PC-9 (cell line): ENCODE data around the gene DOCK1. TPM values are rescaled to one million over a fixed set of nuclear protein-coding genes. Genes with fewer than 3 reads are reported as not detected.

Experiments
- BruUV-seq: library from RNA; stranded (reverse); fragments of 400-500 nt; replicated peaks from 2 replicates; lab custom pipeline; 2021; lab: Mats Ljungman, UMichigan
- CTCF ChIA-PET: fragments of 300-600 bp; sonication (Branson Sonifier 250); formaldehyde crosslinking; loops from one replicate; lab custom pipeline; 2022; ENCODE audit warnings: antibody characterized with exemption; lab: Charles Lee
- POLR2A ChIA-PET: fragments of 300-600 bp; sonication (Branson Sonifier 250); formaldehyde crosslinking; loops from one replicate; lab custom pipeline; 2022; ENCODE audit warnings: antibody characterized with exemption; ENCODE audit not compliant: unreplicated experiment; lab: Charles Lee
- DNase-seq, 2 experiments: peaks; one replicate each; pipeline versions ENCODE4 v3.0.0 to v3.0.0-alpha.2; 2015 to 2022; ENCODE audit warnings: mixed read lengths in 1 of 2
- H2AFZ ChIP-seq: fragments of 200-600 bp; sonication (generic); 2 replicates; pipeline ENCODE4 v1.8.1; 2017; ENCODE audit warnings: antibody characterized with exemption
- H3F3A ChIP-seq: fragments of 200-600 bp; sonication (generic); 2 replicates; pipeline ENCODE4 v1.8.1; 2017; ENCODE audit warnings: antibody characterized with exemption, mild to moderate bottlenecking, low read depth; ENCODE audit not compliant: insufficient read depth
- H3K27ac ChIP-seq: fragments of 200-600 bp; sonication (generic); 2 replicates; pipeline ENCODE4 v1.6.1; 2016; ENCODE audit warnings: mixed run types
- H3K27me3 ChIP-seq: fragments of 200-600 bp; sonication (generic); 2 replicates; pipeline ENCODE4 v1.6.1; 2016; ENCODE audit warnings: low read depth, mixed run types; ENCODE audit not compliant: insufficient read depth
- H3K36me3 ChIP-seq: fragments of 200-600 bp; sonication (generic); 2 replicates; pipeline ENCODE4 v1.6.1; 2016; ENCODE audit warnings: low read depth, mixed run types
- H3K4me1 ChIP-seq: fragments of 200-600 bp; sonication (generic); replicated peaks from 2 replicates; pipeline ENCODE4 v1.6.1; 2016; ENCODE audit warnings: mixed run types; ENCODE audit not compliant: insufficient read depth
- H3K4me2 ChIP-seq: fragments of 200-600 bp; sonication (generic); 2 replicates; pipeline ENCODE4 v1.6.1; 2017; ENCODE audit warnings: mixed run types
- H3K4me3 ChIP-seq: fragments of 200-600 bp; sonication (generic); 2 replicates; pipeline ENCODE4 v1.6.1; 2016; ENCODE audit warnings: mixed run types
- H3K79me2 ChIP-seq: fragments of 200-600 bp; sonication (generic); 2 replicates; pipeline ENCODE4 v1.6.1; 2017; ENCODE audit warnings: low read depth, mixed run types
- H3K9me2 ChIP-seq: fragments of 200-600 bp; sonication (generic); 2 replicates; pipeline ENCODE4 v1.8.1; 2017; ENCODE audit warnings: mild to moderate bottlenecking; ENCODE audit not compliant: insufficient read depth
- H3K9me3 ChIP-seq: fragments of 200-600 bp; sonication (generic); 2 replicates; pipeline ENCODE4 v1.8.1; 2016; ENCODE audit warnings: low read depth; ENCODE audit not compliant: insufficient read depth
- H4K20me1 ChIP-seq: fragments of 200-600 bp; sonication (generic); 2 replicates; pipeline ENCODE4 v1.8.1; 2017; ENCODE audit not compliant: insufficient read depth
- EZH2 ChIP-seq: fragments of 200-600 bp; sonication (generic); IDR thresholded peaks from 2 replicates; pipeline ENCODE4 v1.8.0; 2017; ENCODE audit warnings: antibody characterized with exemption, low read depth
- intact Hi-C: fragments of 100-400 bp; cut with micrococcal nuclease; formaldehyde crosslinking; loops from one replicate; pipeline ENCODE4 v1.10.0; 2022; ENCODE audit not compliant: unreplicated experiment
- total RNA-seq: library from RNA; stranded (reverse); gene quantifications from 2 replicates; pipeline ENCODE4 v1.2.3, GENCODE V29; 2021
- TF ChIP-seq, protein P1 (sequence below): fragments of 200-600 bp; sonication (generic); conservative IDR thresholded peaks from 2 replicates; pipeline ENCODE4 v1.6.1; 2017; ENCODE audit warnings: mixed run types, antibody characterized with exemption, mild to moderate bottlenecking, moderate library complexity

Gene DOCK1
- total RNA-seq, 1 experiment from 2014 or later, result 24.8 TPM

DNA sequence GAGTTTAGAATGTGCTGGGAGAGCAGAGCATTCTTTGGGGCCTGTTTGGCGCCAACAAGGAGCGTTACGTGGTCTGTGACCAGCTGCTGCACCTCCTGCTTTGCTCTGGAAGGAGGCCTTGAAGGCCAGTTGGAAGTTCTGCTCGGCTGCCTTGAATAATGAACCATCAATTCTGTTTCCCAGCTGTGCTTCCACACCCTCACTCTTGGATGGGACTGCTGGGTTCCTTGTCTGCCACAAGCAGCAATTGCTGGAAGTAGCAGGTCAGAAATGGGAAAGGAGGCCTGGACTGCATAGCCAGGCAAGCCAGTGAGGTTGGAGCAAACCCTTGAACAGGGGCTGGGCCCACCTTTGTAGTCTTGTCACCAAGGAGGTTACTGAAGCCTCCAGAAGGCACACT is 377.8 kb downstream of the DOCK1 start:
- TF ChIP-seq EZH2, result no peak
- TF ChIP-seq, protein P1, sequence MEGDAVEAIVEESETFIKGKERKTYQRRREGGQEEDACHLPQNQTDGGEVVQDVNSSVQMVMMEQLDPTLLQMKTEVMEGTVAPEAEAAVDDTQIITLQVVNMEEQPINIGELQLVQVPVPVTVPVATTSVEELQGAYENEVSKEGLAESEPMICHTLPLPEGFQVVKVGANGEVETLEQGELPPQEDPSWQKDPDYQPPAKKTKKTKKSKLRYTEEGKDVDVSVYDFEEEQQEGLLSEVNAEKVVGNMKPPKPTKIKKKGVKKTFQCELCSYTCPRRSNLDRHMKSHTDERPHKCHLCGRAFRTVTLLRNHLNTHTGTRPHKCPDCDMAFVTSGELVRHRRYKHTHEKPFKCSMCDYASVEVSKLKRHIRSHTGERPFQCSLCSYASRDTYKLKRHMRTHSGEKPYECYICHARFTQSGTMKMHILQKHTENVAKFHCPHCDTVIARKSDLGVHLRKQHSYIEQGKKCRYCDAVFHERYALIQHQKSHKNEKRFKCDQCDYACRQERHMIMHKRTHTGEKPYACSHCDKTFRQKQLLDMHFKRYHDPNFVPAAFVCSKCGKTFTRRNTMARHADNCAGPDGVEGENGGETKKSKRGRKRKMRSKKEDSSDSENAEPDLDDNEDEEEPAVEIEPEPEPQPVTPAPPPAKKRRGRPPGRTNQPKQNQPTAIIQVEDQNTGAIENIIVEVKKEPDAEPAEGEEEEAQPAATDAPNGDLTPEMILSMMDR, result no peak
- Histone ChIP-seq H3K27me3 (no peaks in the 10 kb centered on the region), H2AFZ (no peak overlapping the region), H3K9me2 (no peaks in the 10 kb centered on the region), H3K9me3 (no peaks in the 10 kb centered on the region), H3K4me3 (no peak overlapping the region), H3F3A (no peaks in the 10 kb centered on the region), H4K20me1 (no peaks in the 10 kb centered on the region), H3K36me3 (no peaks in the 10 kb centered on the region), H3K4me2 (no peak overlapping the region), H3K4me1 (no peaks in the 10 kb centered on the region), H3K27ac (no peak overlapping the region), H3K79me2 (no peaks in the 10 kb centered on the region)
- ChIA-PET POLR2A (no interaction called here), CTCF (no interaction called here)
- intact Hi-C loops, result no loop called here
- no peak for DNase-seq
- BruUV-seq, result no TSS peak

DNA sequence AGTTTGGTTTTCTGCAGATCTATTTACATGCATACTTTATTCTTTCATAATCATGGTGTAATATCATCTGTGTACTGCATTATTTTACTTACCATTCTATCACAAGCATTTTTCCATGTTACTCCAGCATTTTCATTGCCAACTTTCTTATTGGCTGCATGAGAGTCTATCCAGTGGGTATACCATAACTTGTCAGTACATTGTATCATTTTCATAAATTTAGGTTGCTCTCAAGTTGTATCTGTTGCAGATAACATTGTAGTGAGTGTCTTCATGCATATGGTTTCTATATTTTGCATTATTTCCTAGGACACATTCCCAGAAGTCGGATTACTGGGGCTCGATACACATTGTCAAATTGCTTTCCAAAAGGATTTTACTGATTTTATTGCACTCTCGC is 378.3 kb downstream of the DOCK1 start:
- BruUV-seq, result no TSS peak
- Histone ChIP-seq H3K79me2 (no peaks in the 10 kb centered on the region), H3K9me2 (no peaks in the 10 kb centered on the region), H3K36me3 (no peaks in the 10 kb centered on the region), H2AFZ (no peak overlapping the region), H3K27me3 (no peaks in the 10 kb centered on the region), H3K4me3 (no peak overlapping the region), H3K4me1 (no peaks in the 10 kb centered on the region), H4K20me1 (no peaks in the 10 kb centered on the region), H3K4me2 (no peak overlapping the region), H3F3A (no peaks in the 10 kb centered on the region), H3K27ac (no peak overlapping the region), H3K9me3 (no peaks in the 10 kb centered on the region)
- intact Hi-C loops, result no loop called here
- TF ChIP-seq, protein P1, result no peak
- TF ChIP-seq EZH2, result no peak
- no peak for DNase-seq
- ChIA-PET CTCF (no interaction called here), POLR2A (no interaction called here)

DNA sequence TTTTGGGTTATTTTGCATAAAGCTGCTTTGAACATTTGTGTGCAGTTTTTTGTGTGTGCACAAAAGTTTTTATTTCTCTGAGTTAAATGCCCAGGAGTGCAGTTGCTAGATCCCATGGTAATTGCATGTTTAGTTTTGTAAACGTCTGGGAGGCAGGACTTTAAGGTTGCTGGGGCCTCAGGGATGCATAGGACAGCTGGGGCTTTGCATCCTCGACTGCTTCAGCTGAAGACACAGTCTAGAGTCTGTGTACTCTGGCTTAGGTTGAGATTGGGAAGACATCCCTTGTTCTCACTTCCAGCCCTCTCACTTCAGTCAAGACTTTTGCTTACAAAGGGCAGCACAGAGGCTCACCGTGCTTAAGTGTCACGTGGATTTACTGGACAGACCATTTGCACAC is 385.6 kb downstream of the DOCK1 start:
- Histone ChIP-seq H3K27me3 (no peaks in the 10 kb centered on the region), H3F3A (no peaks in the 10 kb centered on the region), H3K4me3 (no peak overlapping the region), H4K20me1 (no peaks in the 10 kb centered on the region), H3K79me2 (no peaks in the 10 kb centered on the region), H3K9me2 (no peaks in the 10 kb centered on the region), H3K27ac (no peak overlapping the region), H3K4me2 (no peak overlapping the region), H3K4me1 (no peaks in the 10 kb centered on the region), H3K9me3 (no peaks in the 10 kb centered on the region), H3K36me3 (no peaks in the 10 kb centered on the region), H2AFZ (no peak overlapping the region)
- no TSS peak for BruUV-seq
- ChIA-PET POLR2A (no interaction called here), CTCF (no interaction called here)
- TF ChIP-seq, protein P1, result no peak
- no peak for TF ChIP-seq EZH2
- intact Hi-C loops, result no loop called here
- no peak for DNase-seq
